SK-N-SH (cell line): ENCODE results near the gene AJM1.

ENCODE experiments used
- CTCF ChIP-seq: fragments of 200-600 bp; sonication (generic); IDR thresholded peaks from 2 replicates; pipeline ENCODE4 v1.6.1; 2017; ENCODE audit warnings: antibody characterized with exemption, mild to moderate bottlenecking, moderate library complexity
- ELF1 ChIP-seq: IDR thresholded peaks from 2 replicates; pipeline ENCODE4 v1.4.0; 2012
- POLR2AphosphoS5 ChIP-seq: IDR thresholded peaks from 2 replicates; pipeline ENCODE4 v1.6.1; 2012; ENCODE audit warnings: low read depth, low read length
- SMC3 ChIP-seq: IDR thresholded peaks from 2 replicates; pipeline ENCODE4 v1.6.1; 2012; ENCODE audit warnings: low read depth, low read length, improper control_type of control experiment

- TF ChIP-seq POLR2AphosphoS5 (no peak), CTCF (no peak), SMC3 (no peak), ELF1 (no peak)
Observed at GRCh38 chr9:136837146-136837855, 5.0 kb upstream of the AJM1 start.
